Stomach (tissue), 9 donors: ENCODE results near the gene LCE1B. TPM values are rescaled to one million over a fixed set of nuclear protein-coding genes. Genes with fewer than 3 reads are reported as not detected.

Source experiments
- DNase-seq, 2 donors: peaks; one replicate each; pipeline versions ENCODE4 v3.0.0 to v3.0.0-alpha.2; 2013 to 2019
- H3K27ac ChIP-seq, 5 donors: fragments of 200-600 bp in 4 of 5; sonication (generic) in 4 of 5; one replicate each; pipeline ENCODE4 v1.5.1; 2013 to 2019; ENCODE audit warnings: mild to moderate bottlenecking in 1 of 5, moderate library complexity in 1 of 5
- H3K27me3 ChIP-seq, 3 donors: fragments of 200-600 bp; sonication (generic); one replicate each; pipeline ENCODE4 v1.5.1; 2017 to 2019; ENCODE audit warnings: mixed run types in 1 of 3
- H3K36me3 ChIP-seq, 4 donors: fragments of 200-600 bp; sonication (generic); 1 replicate in 3 of 4; 2 replicates in 1 of 4; pipeline ENCODE4 v1.5.1; 2016 to 2019
- H3K4me1 ChIP-seq, 4 donors: fragments of 200-600 bp; sonication (generic); one replicate each; pipeline ENCODE4 v1.5.1; 2016 to 2019
- H3K4me3 ChIP-seq, 4 donors: fragments of 200-600 bp; sonication (generic) in 3 of 4; one replicate each; pipeline ENCODE4 v1.5.1; 2016 to 2019; ENCODE audit warnings: mild to moderate bottlenecking in 1 of 4
- H3K9me3 ChIP-seq, 4 donors: fragments of 200-600 bp; sonication (generic); one replicate each; pipeline ENCODE4 v1.5.1; 2016 to 2019
- EP300 ChIP-seq: sonication (generic); formaldehyde crosslinking; IDR thresholded peaks from one replicate; pipeline ENCODE4 v1.6.1; 2017; ENCODE audit warnings: antibody characterized with exemption
- POLR2A ChIP-seq, 4 donors: fragments of 450-650 bp; IDR thresholded peaks; one replicate each; pipeline ENCODE4 v1.6.1; 2016; ENCODE audit warnings: antibody characterized with exemption in 4 of 4, control low read depth in 2 of 4, mild to moderate bottlenecking in 1 of 4, moderate library complexity in 1 of 4
- POLR2AphosphoS5 ChIP-seq, 3 donors: sonication (generic); formaldehyde crosslinking; IDR thresholded peaks; one replicate each; pipeline ENCODE4 v1.6.1; 2016; ENCODE audit warnings: antibody characterized with exemption in 3 of 3
- WGBS, 5 donors: extraction: QIAGEN DNeasy Blood & Tissue Kit in 3 of 5; methylation state at CpG; one replicate each; pipeline versions ENCODE4 v1.1.5 to v1.1.7; 2013 to 2018; 5-methylcytosine and 5-hydroxymethylcytosine counted together
- intact Hi-C: fragments of 100-400 bp; cut with DNase I; formaldehyde crosslinking; loops from one replicate; pipeline ENCODE4 v1.15.1; 2023; ENCODE audit warnings: low total_unique reads
- polyA plus RNA-seq, 3 donors: library from polyadenylated mRNA; stranded (reverse); fragments of 200-250 nt; gene quantifications; one replicate each; pipeline ENCODE4 v1.2.3, GENCODE V29; 2013
- total RNA-seq, 5 donors: library from RNA; depleted of rRNA; stranded (reverse); fragments of >200 nt; gene quantifications; one replicate each; pipeline versions ENCODE4 v1.1.0 to v1.2.3, GENCODE V29; 2014 to 2016
- TF ChIP-seq, protein P1 (sequence below), 7 experiments: fragments of 450-650 bp in 4 of 7; fragments of 200-600 bp in 3 of 7; sonication (generic) in 3 of 7; IDR thresholded peaks; one replicate each; pipeline ENCODE4 v1.5.1; 2016 to 2019; ENCODE audit warnings: antibody characterized with exemption in 7 of 7, control low read depth in 2 of 7, mild to moderate bottlenecking in 1 of 7
- donor health status: healthy with polysubstance abuse.
- donor health status: Bipolar disorder and iron deficiency.
- donor health status: healthy.

LCE1B gene
- total and polyA plus RNA-seq, 8 donors: not detected

DNA sequence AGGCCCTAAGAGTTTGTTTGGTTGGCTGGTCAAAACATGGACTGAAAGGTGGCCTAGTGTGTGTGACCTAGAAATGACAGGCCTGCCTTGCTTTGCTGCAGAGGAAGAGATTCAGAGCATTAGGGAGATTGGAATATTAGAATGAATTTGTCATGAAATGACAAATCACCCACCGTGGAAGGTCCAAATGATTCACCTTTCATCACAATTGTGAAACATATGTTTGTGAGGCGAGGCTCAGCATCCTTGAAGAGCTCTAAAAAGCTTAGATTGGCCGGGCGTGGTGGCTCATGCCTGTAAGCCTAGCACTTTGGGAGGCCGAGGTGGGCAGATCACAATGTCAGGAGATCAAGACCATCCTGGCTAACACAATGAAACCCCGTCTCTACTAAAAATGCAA is 5.5 kb downstream of the LCE1B start:
- intact Hi-C loops: no loop called here
- WGBS, 5 donors: 85 to 89% (median 87%) methylated on average over 6 of the region's 6 CpGs
- H3K27me3 ChIP-seq: peaks cover 0 to 6% (median 0%) of the 10 kb centered on the region in 3 donors
- H3K36me3 ChIP-seq: no peaks in the 10 kb centered on the region
- TF ChIP-seq POLR2AphosphoS5 (IDR thresholded peaks at IDR 0.05) (no peak), EP300 (no peak), POLR2A (IDR thresholded peaks at IDR 0.05) (no peak)
- TF ChIP-seq, protein P1, sequence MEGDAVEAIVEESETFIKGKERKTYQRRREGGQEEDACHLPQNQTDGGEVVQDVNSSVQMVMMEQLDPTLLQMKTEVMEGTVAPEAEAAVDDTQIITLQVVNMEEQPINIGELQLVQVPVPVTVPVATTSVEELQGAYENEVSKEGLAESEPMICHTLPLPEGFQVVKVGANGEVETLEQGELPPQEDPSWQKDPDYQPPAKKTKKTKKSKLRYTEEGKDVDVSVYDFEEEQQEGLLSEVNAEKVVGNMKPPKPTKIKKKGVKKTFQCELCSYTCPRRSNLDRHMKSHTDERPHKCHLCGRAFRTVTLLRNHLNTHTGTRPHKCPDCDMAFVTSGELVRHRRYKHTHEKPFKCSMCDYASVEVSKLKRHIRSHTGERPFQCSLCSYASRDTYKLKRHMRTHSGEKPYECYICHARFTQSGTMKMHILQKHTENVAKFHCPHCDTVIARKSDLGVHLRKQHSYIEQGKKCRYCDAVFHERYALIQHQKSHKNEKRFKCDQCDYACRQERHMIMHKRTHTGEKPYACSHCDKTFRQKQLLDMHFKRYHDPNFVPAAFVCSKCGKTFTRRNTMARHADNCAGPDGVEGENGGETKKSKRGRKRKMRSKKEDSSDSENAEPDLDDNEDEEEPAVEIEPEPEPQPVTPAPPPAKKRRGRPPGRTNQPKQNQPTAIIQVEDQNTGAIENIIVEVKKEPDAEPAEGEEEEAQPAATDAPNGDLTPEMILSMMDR (IDR thresholded peaks at IDR 0.05): no peak
- no peak overlapping the region for H3K4me3 ChIP-seq
- no peaks in the 10 kb centered on the region for H3K4me1 ChIP-seq
- no peak overlapping the region for H3K27ac ChIP-seq
- H3K9me3 ChIP-seq: peaks cover 0 to 3% (median 0%) of the 10 kb centered on the region in 4 donors
- DNase-seq: no peak

DNA sequence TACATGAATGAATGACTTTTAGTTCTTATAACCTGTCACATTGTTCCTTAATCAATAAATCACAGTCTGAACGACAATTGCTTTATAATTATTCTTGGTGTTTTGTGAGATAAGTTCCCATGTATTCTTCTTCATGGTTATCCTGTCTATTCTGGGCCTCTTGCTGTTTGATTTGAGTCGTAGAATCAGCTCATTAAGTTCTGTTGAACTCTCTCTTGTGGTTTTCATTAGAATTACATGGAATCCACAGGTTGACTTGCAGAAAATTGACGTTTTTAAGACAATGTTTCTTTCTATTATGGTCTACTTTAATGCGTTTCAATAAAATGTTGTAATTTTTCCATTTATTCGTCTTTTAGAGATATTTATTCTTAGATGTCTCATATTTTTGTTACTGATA is 11.5 kb downstream of the LCE1B start:
- DNase-seq: no peak
- WGBS, 5 donors: 32 to 39% (median 36%) methylated on average over 5 of the region's 5 CpGs
- peaks cover 0 to 16% (median 0%) of the 10 kb centered on the region in 3 donors for H3K27me3 ChIP-seq
- TF ChIP-seq POLR2A (IDR thresholded peaks at IDR 0.05): no peak
- TF ChIP-seq, protein P1 (IDR thresholded peaks at IDR 0.05): no peak
- no peaks in the 10 kb centered on the region for H3K4me1 ChIP-seq
- intact Hi-C loops: no loop called here
- no peaks in the 10 kb centered on the region for H3K36me3 ChIP-seq
- H3K9me3 ChIP-seq: no peaks in the 10 kb centered on the region
- H3K4me3 ChIP-seq: no peak overlapping the region
- no peak overlapping the region for H3K27ac ChIP-seq

DNA sequence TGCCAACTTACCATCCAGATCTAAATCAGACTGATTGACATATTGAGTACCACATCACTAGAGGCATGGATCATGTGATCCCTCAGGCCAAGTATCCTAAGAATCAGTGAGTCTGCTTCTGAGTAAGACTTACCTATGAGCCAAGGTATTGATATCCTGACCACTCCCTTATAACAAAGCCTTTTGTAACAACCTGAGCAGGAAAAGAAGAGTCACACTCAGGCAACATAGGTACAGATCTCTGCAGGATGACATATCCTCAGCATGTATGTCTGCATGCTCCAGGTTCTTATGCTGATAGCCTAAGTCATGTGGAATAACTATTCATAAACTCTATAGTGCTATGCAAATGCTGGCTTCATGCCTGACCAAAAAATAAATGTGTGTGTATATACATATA is 13.2 kb downstream of the LCE1B start:
- intact Hi-C loops: no loop called here

DNA sequence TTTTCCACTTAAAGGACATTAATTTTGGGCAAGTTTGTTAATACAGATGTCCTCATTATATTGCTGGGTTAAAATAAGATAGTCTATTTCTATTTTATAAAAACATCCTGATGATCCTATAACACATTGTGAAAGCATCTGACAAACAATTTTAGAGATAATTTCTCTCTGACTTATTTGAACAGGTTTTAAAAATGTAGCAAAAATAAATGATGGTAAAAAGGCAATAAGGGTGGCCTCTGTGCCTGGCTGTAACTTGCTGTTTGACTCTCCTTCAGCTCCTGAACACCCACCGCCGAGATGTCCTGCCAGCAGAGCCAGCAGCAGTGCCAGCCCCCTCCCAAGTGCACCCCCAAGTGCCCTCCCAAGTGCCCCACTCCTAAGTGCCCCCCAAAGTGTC is 15.4 kb downstream of the LCE1B start, which contains the start of gene LCE1A:
LCE1A (plus strand) TSS at position 301 of the 400 bp plus-strand sequence; CDS start at position 301, 0 bp downstream.
- no peaks in the 10 kb centered on the region for H3K36me3 ChIP-seq
- TF ChIP-seq POLR2A (IDR thresholded peaks at IDR 0.05) (no peak), EP300 (no peak), POLR2AphosphoS5 (IDR thresholded peaks at IDR 0.05) (no peak)
- TF ChIP-seq, protein P1 (IDR thresholded peaks at IDR 0.05): no peak
- 41 to 74% (median 67%) methylated on average over 2 of the region's 2 CpGs for WGBS, 5 donors

More for the DNA sequence above, 13.2 kb downstream of the LCE1B start:
- Histone ChIP-seq H3K27me3 (peaks cover 0 to 24% (median 0%) of the 10 kb centered on the region in 3 donors), H3K4me3 (no peak overlapping the region), H3K36me3 (no peaks in the 10 kb centered on the region), H3K27ac (no peak overlapping the region), H3K9me3 (no peaks in the 10 kb centered on the region), H3K4me1 (no peaks in the 10 kb centered on the region)
- no peak for DNase-seq
- TF ChIP-seq EP300 (no peak), POLR2AphosphoS5 (IDR thresholded peaks at IDR 0.05) (no peak), POLR2A (IDR thresholded peaks at IDR 0.05) (no peak)
- TF ChIP-seq, protein P1 (IDR thresholded peaks at IDR 0.05): no peak

More for the DNA sequence above, 15.4 kb downstream of the LCE1B start, which contains the start of gene LCE1A:
- Histone ChIP-seq H3K4me3 (no peak within 1 kb of the TSS), H3K4me1 (no peaks in the 10 kb centered on the region), H3K27ac (no peak within 1 kb of the TSS), H3K9me3 (peaks cover 0 to 4% (median 0%) of the 10 kb centered on the region in 4 donors), H3K27me3 (peaks cover 0 to 24% (median 0%) of the 10 kb centered on the region in 3 donors)
- DNase-seq: no peak
- intact Hi-C loops: no loop called here
